ENCODE results near the gene RAB21.
"Not testable (repeated sequence)": the region's sequence is repeated elsewhere in the genome, so short reads cannot be mapped to it uniquely, and the experiment has no call there.

The RAB21 gene

GRCh38 chr12:71799106-71799505 lies 44.4 kb downstream of the RAB21 start:
- Mint-ChIP-seq H3K36me3 (ENCODE audit: low read depth) (no peaks in the 10 kb centered on the region), H3K27ac (no peak overlapping the region), H3K9me3 (no peaks in the 10 kb centered on the region), H3K4me1 (ENCODE audit: low read depth) (no peaks in the 10 kb centered on the region), H3K27me3 (no peaks in the 10 kb centered on the region), H3K4me3 (no peak overlapping the region)
- no peak for DNase-seq

- H3K4me1 Mint-ChIP-seq (ENCODE audit: low read depth) = no peaks in the 10 kb centered on the region
- peaks cover 5% of the 10 kb centered on the region for H3K27me3 Mint-ChIP-seq
- DNase-seq = no peak
- H3K9me3 Mint-ChIP-seq = no peaks in the 10 kb centered on the region
- no peaks in the 10 kb centered on the region for H3K36me3 Mint-ChIP-seq (ENCODE audit: low read depth)
- H3K4me3 Mint-ChIP-seq = no peak overlapping the region
- H3K27ac Mint-ChIP-seq = no peak overlapping the region
Measured at GRCh38 chr12:71800177-71800576, 45.5 kb downstream of the RAB21 start.

- H3K36me3 Mint-ChIP-seq (ENCODE audit: low read depth) = no peaks in the 10 kb centered on the region
- DNase-seq = no peak
- H3K27ac Mint-ChIP-seq = no peak overlapping the region
- no peaks in the 10 kb centered on the region for H3K9me3 Mint-ChIP-seq
- H3K4me3 Mint-ChIP-seq = no peak overlapping the region
- peaks cover 24% of the 10 kb centered on the region for H3K27me3 Mint-ChIP-seq
- no peaks in the 10 kb centered on the region for H3K4me1 Mint-ChIP-seq (ENCODE audit: low read depth)
Measured at GRCh38 chr12:71804505-71804904, 49.8 kb downstream of the RAB21 start.

- Mint-ChIP-seq H3K27ac (no peak overlapping the region), H3K9me3 (no peaks in the 10 kb centered on the region), H3K4me3 (no peak overlapping the region), H3K4me1 (ENCODE audit: low read depth) (no peaks in the 10 kb centered on the region), H3K27me3 (peaks cover 37% of the 10 kb centered on the region), H3K36me3 (ENCODE audit: low read depth) (no peaks in the 10 kb centered on the region)
- no peak for DNase-seq
Measured at GRCh38 chr12:71810921-71811320, 56.3 kb downstream of the RAB21 start.

GRCh38 chr12:71815242-71815641 lies 60.6 kb downstream of the RAB21 start:
- H3K9me3 Mint-ChIP-seq; H3K4me3 Mint-ChIP-seq; H3K36me3 Mint-ChIP-seq (ENCODE audit: low read depth); H3K27ac Mint-ChIP-seq; H3K4me1 Mint-ChIP-seq (ENCODE audit: low read depth); DNase-seq: not testable (repeated sequence)
- H3K27me3 Mint-ChIP-seq = peaks cover 11% of the 10 kb centered on the region

- not testable (repeated sequence) for H3K9me3 Mint-ChIP-seq; H3K27ac Mint-ChIP-seq; H3K36me3 Mint-ChIP-seq (ENCODE audit: low read depth)
Measured at GRCh38 chr12:71822088-71822487, 67.4 kb downstream of the RAB21 start.

GRCh38 chr12:71828813-71829212 lies 74.2 kb downstream of the RAB21 start:
- H3K36me3 Mint-ChIP-seq (ENCODE audit: low read depth) = no peaks in the 10 kb centered on the region
- DNase-seq = no peak
- H3K4me1 Mint-ChIP-seq (ENCODE audit: low read depth) = no peaks in the 10 kb centered on the region
- no peak overlapping the region for H3K4me3 Mint-ChIP-seq
- H3K27me3 Mint-ChIP-seq = peaks cover 17% of the 10 kb centered on the region
- no peaks in the 10 kb centered on the region for H3K9me3 Mint-ChIP-seq
- no peak overlapping the region for H3K27ac Mint-ChIP-seq

More at GRCh38 chr12:71822088-71822487, 67.4 kb downstream of the RAB21 start:
- H3K27me3 Mint-ChIP-seq; H3K4me3 Mint-ChIP-seq; H3K4me1 Mint-ChIP-seq (ENCODE audit: low read depth); DNase-seq: not testable (repeated sequence)

GRCh38 chr12:71837356-71837755 lies 82.7 kb downstream of the RAB21 start:
- Mint-ChIP-seq H3K27me3 (peaks cover 8% of the 10 kb centered on the region), H3K9me3 (no peaks in the 10 kb centered on the region), H3K36me3 (ENCODE audit: low read depth) (peaks cover 25% of the 10 kb centered on the region), H3K4me3 (no peak overlapping the region), H3K27ac (peak overlapping the region; percentile 42), H3K4me1 (ENCODE audit: low read depth) (peaks cover 36% of the 10 kb centered on the region)
- no peak for DNase-seq

- Mint-ChIP-seq H3K4me1 (ENCODE audit: low read depth) (peaks cover 40% of the 10 kb centered on the region), H3K9me3 (no peaks in the 10 kb centered on the region), H3K27me3 (peaks cover 6% of the 10 kb centered on the region), H3K4me3 (peak overlapping the region; percentile 36), H3K36me3 (ENCODE audit: low read depth) (peaks cover 26% of the 10 kb centered on the region), H3K27ac (peak overlapping the region; percentile 96)
- no peak for DNase-seq
Measured at GRCh38 chr12:71838231-71838630, 83.6 kb downstream of the RAB21 start.

- Mint-ChIP-seq H3K36me3 (ENCODE audit: low read depth) (peaks cover 26% of the 10 kb centered on the region), H3K4me1 (ENCODE audit: low read depth) (peaks cover 40% of the 10 kb centered on the region), H3K27me3 (peaks cover 4% of the 10 kb centered on the region), H3K9me3 (no peaks in the 10 kb centered on the region), H3K27ac (peak overlapping the region; percentile 96), H3K4me3 (peak overlapping the region; percentile 91)
- no peak for DNase-seq
Measured at GRCh38 chr12:71838676-71839075, 84.0 kb downstream of the RAB21 start.

- peaks cover 26% of the 10 kb centered on the region for H3K36me3 Mint-ChIP-seq (ENCODE audit: low read depth)
- peaks cover 40% of the 10 kb centered on the region for H3K4me1 Mint-ChIP-seq (ENCODE audit: low read depth)
- no peaks in the 10 kb centered on the region for H3K9me3 Mint-ChIP-seq
- DNase-seq = no peak
- H3K4me3 Mint-ChIP-seq = peak overlapping the region; percentile 91
- no peaks in the 10 kb centered on the region for H3K27me3 Mint-ChIP-seq
- peak overlapping the region; percentile 96 for H3K27ac Mint-ChIP-seq
Measured at GRCh38 chr12:71840231-71840847, 85.7 kb downstream of the RAB21 start.

GRCh38 chr12:71846322-71846940 lies 91.8 kb downstream of the RAB21 start:
- Mint-ChIP-seq H3K4me1 (ENCODE audit: low read depth) (peaks cover 46% of the 10 kb centered on the region), H3K27ac (peak overlapping the region; percentile 47), H3K36me3 (ENCODE audit: low read depth) (peaks cover 40% of the 10 kb centered on the region), H3K4me3 (no peak overlapping the region), H3K27me3 (no peaks in the 10 kb centered on the region), H3K9me3 (peaks cover 3% of the 10 kb centered on the region)
- no peak for DNase-seq

GRCh38 chr12:71848212-71848611 lies 93.5 kb downstream of the RAB21 start:
- no peak overlapping the region for H3K4me3 Mint-ChIP-seq
- peak overlapping the region; percentile 80 for H3K27ac Mint-ChIP-seq
- H3K27me3 Mint-ChIP-seq = no peaks in the 10 kb centered on the region
- peaks cover 9% of the 10 kb centered on the region for H3K9me3 Mint-ChIP-seq
- peaks cover 46% of the 10 kb centered on the region for H3K36me3 Mint-ChIP-seq (ENCODE audit: low read depth)
- H3K4me1 Mint-ChIP-seq (ENCODE audit: low read depth) = peaks cover 42% of the 10 kb centered on the region
- no peak for DNase-seq

- no peaks in the 10 kb centered on the region for H3K27me3 Mint-ChIP-seq
Measured at GRCh38 chr12:71849109-71849851, 94.6 kb downstream of the RAB21 start.

More at GRCh38 chr12:71849109-71849851, 94.6 kb downstream of the RAB21 start:
- no peak for DNase-seq
- Mint-ChIP-seq H3K4me1 (ENCODE audit: low read depth) (peaks cover 51% of the 10 kb centered on the region), H3K9me3 (peaks cover 10% of the 10 kb centered on the region), H3K27ac (peak overlapping the region; percentile 38), H3K4me3 (no peak overlapping the region), H3K36me3 (ENCODE audit: low read depth) (peaks cover 56% of the 10 kb centered on the region)
